H9 (cell line): Measurements from ENCODE around the gene ODC1. TPM values are rescaled to one million over a fixed set of nuclear protein-coding genes. Genes with fewer than 3 reads are reported as not detected.

ENCODE experiments used
- DNase-seq: peaks from one replicate; pipeline ENCODE4 v3.0.0-alpha.2; 2017
- H2AFZ ChIP-seq: one replicate; pipeline ENCODE4 v1.6.1; 2013; ENCODE audit warnings: mild to moderate bottlenecking, low read length, control low read depth, moderate library complexity
- H2AK5ac ChIP-seq: 2 replicates; pipeline ENCODE4 v1.6.1; 2013; ENCODE audit warnings: low read length, control low read depth, mixed read lengths; ENCODE audit not compliant: insufficient read length
- H2BK120ac ChIP-seq: one replicate; pipeline ENCODE4 v1.6.1; 2013; ENCODE audit warnings: low read depth, mild to moderate bottlenecking, low read length, control low read depth, inconsistent platforms; ENCODE audit not compliant: poor library complexity, severe bottlenecking
- H2BK12ac ChIP-seq: 2 replicates; pipeline ENCODE4 v1.6.1; 2013; ENCODE audit warnings: low read length, control low read depth, mixed read lengths, low read depth; ENCODE audit not compliant: insufficient read length
- H2BK15ac ChIP-seq: 2 replicates; pipeline ENCODE4 v1.6.1; 2013; ENCODE audit warnings: low read depth, low read length, control low read depth
- H2BK20ac ChIP-seq: one replicate; pipeline ENCODE4 v1.6.1; 2013; ENCODE audit warnings: low read depth, mild to moderate bottlenecking, low read length, control low read depth, inconsistent platforms; ENCODE audit not compliant: poor library complexity, severe bottlenecking
- H2BK5ac ChIP-seq: 2 replicates; pipeline ENCODE4 v1.6.1; 2013; ENCODE audit warnings: low read length, control low read depth, mixed read lengths; ENCODE audit not compliant: insufficient read length
- H3K14ac ChIP-seq: 2 replicates; pipeline ENCODE4 v1.6.1; 2013; ENCODE audit warnings: low read length, control low read depth; ENCODE audit not compliant: insufficient read depth
- H3K18ac ChIP-seq: 2 replicates; pipeline ENCODE4 v1.6.1; 2013; ENCODE audit warnings: low read depth, mild to moderate bottlenecking, mixed read lengths, low read length, control low read depth; ENCODE audit not compliant: insufficient read length
- H3K23ac ChIP-seq: 2 replicates; pipeline ENCODE4 v1.6.1; 2013; ENCODE audit warnings: low read length, control low read depth, mixed read lengths, low read depth; ENCODE audit not compliant: insufficient read length
- H3K23me2 ChIP-seq: 2 replicates; pipeline ENCODE4 v1.6.1; 2013; ENCODE audit warnings: low read depth, mild to moderate bottlenecking, mixed read lengths, low read length, control low read depth; ENCODE audit not compliant: insufficient read length, poor library complexity, severe bottlenecking
- H3K27ac ChIP-seq: 2 replicates; pipeline ENCODE4 v1.5.1; 2013; ENCODE audit warnings: low read length, control low read depth, mixed read lengths, low read depth; ENCODE audit not compliant: insufficient read length
- H3K27me3 ChIP-seq: 2 replicates; pipeline ENCODE4 v1.6.1; 2013; ENCODE audit warnings: low read length, control low read depth, inconsistent platforms; ENCODE audit not compliant: insufficient read depth
- H3K4ac ChIP-seq: 2 replicates; pipeline ENCODE4 v1.6.1; 2013; ENCODE audit warnings: low read depth, mild to moderate bottlenecking, control low read depth, inconsistent platforms, low read length, moderate library complexity
- H3K4me1 ChIP-seq: 2 replicates; pipeline ENCODE4 v1.6.1; 2013; ENCODE audit warnings: low read length, control low read depth, inconsistent platforms; ENCODE audit not compliant: insufficient read depth
- H3K4me2 ChIP-seq: 2 replicates; pipeline ENCODE4 v1.6.1; 2013; ENCODE audit warnings: low read length, control low read depth, mixed read lengths; ENCODE audit not compliant: insufficient read length, insufficient read depth
- H3K56ac ChIP-seq: 2 replicates; pipeline ENCODE4 v1.6.1; 2013; ENCODE audit warnings: low read depth, mild to moderate bottlenecking, mixed read lengths, low read length, control low read depth; ENCODE audit not compliant: insufficient read length
- H3K79me1 ChIP-seq: 2 replicates; pipeline ENCODE4 v1.6.1; 2013; ENCODE audit warnings: low read depth, mild to moderate bottlenecking, moderate library complexity, low read length, control low read depth, inconsistent platforms; ENCODE audit not compliant: insufficient read depth, poor library complexity, severe bottlenecking
- H3K79me2 ChIP-seq: 2 replicates; pipeline ENCODE4 v1.6.1; 2013; ENCODE audit warnings: low read length, control low read depth, inconsistent platforms; ENCODE audit not compliant: insufficient read depth
- H3K9ac ChIP-seq: 2 replicates; pipeline ENCODE4 v1.6.1; 2013; ENCODE audit warnings: low read length, control low read depth, mixed read lengths; ENCODE audit not compliant: insufficient read length; ENCODE audit errors: extremely low read depth
- H3K9me3 ChIP-seq: one replicate; pipeline ENCODE4 v1.6.1; 2013; ENCODE audit warnings: low read depth, low read length, inconsistent platforms; ENCODE audit not compliant: control insufficient read depth
- H3T11ph ChIP-seq: one replicate; pipeline ENCODE4 v1.6.1; 2013; ENCODE audit warnings: mild to moderate bottlenecking, low read length, control low read depth, inconsistent platforms
- H4K20me1 ChIP-seq: one replicate; pipeline ENCODE4 v1.6.1; 2013; ENCODE audit not compliant: control insufficient read depth, insufficient read length, insufficient read depth
- H4K5ac ChIP-seq: 2 replicates; pipeline ENCODE4 v1.6.1; 2013; ENCODE audit warnings: low read depth, mild to moderate bottlenecking, mixed read lengths, low read length, control low read depth; ENCODE audit not compliant: insufficient read length
- H4K8ac ChIP-seq: replicated peaks from 2 replicates; pipeline ENCODE4 v1.6.1; 2013; ENCODE audit warnings: low read length, control low read depth, mixed read lengths, low read depth; ENCODE audit not compliant: insufficient read length
- H4K91ac ChIP-seq: 2 replicates; pipeline ENCODE4 v1.6.1; 2013; ENCODE audit warnings: low read depth, mild to moderate bottlenecking, moderate library complexity, mixed read lengths, low read length, control low read depth; ENCODE audit not compliant: insufficient read length
- H3K27ac Mint-ChIP-seq, 3 experiments: 2 replicates in 2 of 3; 3 replicates in 1 of 3; pipeline ENCODE4 v1.8.0; 2020 to 2021; ENCODE audit warnings: mixed read lengths in 3 of 3, mild to moderate bottlenecking in 1 of 3, moderate library complexity in 1 of 3
- H3K27me3 Mint-ChIP-seq: 2 replicates; pipeline ENCODE4 v1.8.0; 2021; ENCODE audit warnings: low read depth, mild to moderate bottlenecking, moderate library complexity, mixed read lengths
- H3K36me3 Mint-ChIP-seq, 3 experiments: 2 replicates in 2 of 3; 3 replicates in 1 of 3; pipeline ENCODE4 v1.8.0; 2020 to 2021; ENCODE audit warnings: low read depth in 3 of 3, mixed read lengths in 3 of 3; ENCODE audit not compliant: insufficient read depth in 1 of 3
- H3K4me1 Mint-ChIP-seq, 2 experiments: 2 replicates each; pipeline ENCODE4 v1.8.0; 2020; ENCODE audit warnings: mixed read lengths in 2 of 2
- H3K4me3 Mint-ChIP-seq, 2 experiments: 2 replicates in 1 of 2; 3 replicates in 1 of 2; pipeline ENCODE4 v1.8.0; 2020 to 2021; ENCODE audit warnings: mild to moderate bottlenecking in 2 of 2, mixed read lengths in 2 of 2, moderate library complexity in 1 of 2
- H3K9me3 Mint-ChIP-seq, 2 experiments: 2 replicates in 1 of 2; 3 replicates in 1 of 2; pipeline ENCODE4 v1.8.0; 2020; ENCODE audit warnings: mild to moderate bottlenecking in 2 of 2, mixed read lengths in 2 of 2, moderate library complexity in 1 of 2
- WGBS: extraction: QIAGEN DNeasy Blood & Tissue Kit; methylation state at CpG from one replicate; pipeline ENCODE4 v1.1.7; 2013; ENCODE audit warnings: missing lambda C conversion rate, low lambda C conversion rate, mixed read lengths; ENCODE audit not compliant: insufficient read length; ENCODE audit errors: extremely low coverage; 5-methylcytosine and 5-hydroxymethylcytosine counted together
- total RNA-seq: library from RNA; stranded (reverse); gene quantifications from 2 replicates; pipeline ENCODE4 v1.2.1, GENCODE V29; 2021
- TF ChIP-seq, protein P1 (sequence below): fragments of 200-600 bp; sonication (generic); conservative IDR thresholded peaks from 3 replicates; pipeline ENCODE4 v1.8.0; 2021; ENCODE audit warnings: antibody characterized with exemption, mild to moderate bottlenecking

ODC1 gene
- total RNA-seq, 1 experiment from 2014 or later = 48.3 TPM

DNA sequence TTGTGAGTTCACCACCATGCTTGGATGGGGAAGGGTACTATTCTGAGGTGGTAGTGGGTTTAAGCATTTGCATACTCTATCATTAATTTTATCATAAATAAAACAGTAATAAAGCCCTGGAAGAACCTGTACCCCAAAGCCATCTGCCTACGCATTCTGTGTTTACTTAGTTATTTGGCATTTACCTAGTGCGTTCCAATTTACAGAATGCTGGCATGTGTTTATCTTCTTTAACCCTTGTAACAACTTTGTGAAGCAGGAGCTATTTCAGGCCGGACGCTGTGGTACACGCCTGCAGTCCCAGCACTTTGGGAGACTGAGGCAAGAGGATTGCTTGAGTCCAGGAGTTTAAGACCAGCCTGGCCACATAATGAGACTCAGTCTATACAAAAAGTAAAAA is 17.8 kb upstream of the ODC1 start:
- no peak overlapping the region for H2BK20ac ChIP-seq
- H3K9ac ChIP-seq = no peak overlapping the region
- no peaks in the 10 kb centered on the region for H3K9me3 Mint-ChIP-seq
- H3K27ac ChIP-seq = no peak overlapping the region
- H2BK5ac ChIP-seq = no peak overlapping the region
- H3K79me1 ChIP-seq = no peaks in the 10 kb centered on the region
- H2BK15ac ChIP-seq = no peak overlapping the region
- no peak overlapping the region for H2AK5ac ChIP-seq
- H4K20me1 ChIP-seq = no peaks in the 10 kb centered on the region
- H3K36me3 Mint-ChIP-seq = no peaks in the 10 kb centered on the region
- no peaks in the 10 kb centered on the region; the same call in 1 of the 2 replicates for H3K27me3 Mint-ChIP-seq
- no peak overlapping the region for H4K5ac ChIP-seq
- no peak overlapping the region for H4K91ac ChIP-seq
- TF ChIP-seq, protein P1, sequence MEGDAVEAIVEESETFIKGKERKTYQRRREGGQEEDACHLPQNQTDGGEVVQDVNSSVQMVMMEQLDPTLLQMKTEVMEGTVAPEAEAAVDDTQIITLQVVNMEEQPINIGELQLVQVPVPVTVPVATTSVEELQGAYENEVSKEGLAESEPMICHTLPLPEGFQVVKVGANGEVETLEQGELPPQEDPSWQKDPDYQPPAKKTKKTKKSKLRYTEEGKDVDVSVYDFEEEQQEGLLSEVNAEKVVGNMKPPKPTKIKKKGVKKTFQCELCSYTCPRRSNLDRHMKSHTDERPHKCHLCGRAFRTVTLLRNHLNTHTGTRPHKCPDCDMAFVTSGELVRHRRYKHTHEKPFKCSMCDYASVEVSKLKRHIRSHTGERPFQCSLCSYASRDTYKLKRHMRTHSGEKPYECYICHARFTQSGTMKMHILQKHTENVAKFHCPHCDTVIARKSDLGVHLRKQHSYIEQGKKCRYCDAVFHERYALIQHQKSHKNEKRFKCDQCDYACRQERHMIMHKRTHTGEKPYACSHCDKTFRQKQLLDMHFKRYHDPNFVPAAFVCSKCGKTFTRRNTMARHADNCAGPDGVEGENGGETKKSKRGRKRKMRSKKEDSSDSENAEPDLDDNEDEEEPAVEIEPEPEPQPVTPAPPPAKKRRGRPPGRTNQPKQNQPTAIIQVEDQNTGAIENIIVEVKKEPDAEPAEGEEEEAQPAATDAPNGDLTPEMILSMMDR = no peak
- no peak overlapping the region for H3K14ac ChIP-seq
- 0 out of 4 replicates have a peak, but pooled peaks cover 0 to 3% of the 10 kb centered on the region in 2 experiments for H3K4me1 Mint-ChIP-seq
- no peaks in the 10 kb centered on the region for H3K27me3 ChIP-seq
- DNase-seq = no peak
- H3K27ac Mint-ChIP-seq = no peak overlapping the region; a peak in 1 of 7 replicates
- no peak overlapping the region for H3K4me2 ChIP-seq
- H4K8ac ChIP-seq = no peak overlapping the region
- no peak overlapping the region for H3T11ph ChIP-seq
- no peak overlapping the region for H3K4me3 Mint-ChIP-seq
- H3K56ac ChIP-seq = no peak overlapping the region
- no peak overlapping the region for H2BK12ac ChIP-seq
- no peaks in the 10 kb centered on the region for H3K79me2 ChIP-seq
- no peaks in the 10 kb centered on the region for H3K9me3 ChIP-seq
- no peaks in the 10 kb centered on the region for H3K4me1 ChIP-seq
- no peaks in the 10 kb centered on the region for H3K23me2 ChIP-seq
- no peak overlapping the region for H3K18ac ChIP-seq
- no peak overlapping the region for H3K4ac ChIP-seq
- no peak overlapping the region for H3K23ac ChIP-seq
- no peak overlapping the region for H2AFZ ChIP-seq
- no CpG with 5 or more reads among the region's 5 CpGs for WGBS
- no peak overlapping the region for H2BK120ac ChIP-seq
